GM23338 (cell line): ENCODE results near the gene NSD2.

Source experiments
- CREB1 ChIP-seq: fragments of 250-450 bp; sonication (Bioruptor Pico); IDR thresholded peaks from 2 replicates; pipeline ENCODE4 v1.5.0; 2020; ENCODE audit warnings: low read depth, mild to moderate bottlenecking, moderate library complexity
- CTCF ChIP-seq, 2 experiments: fragments of 200-600 bp in 1 of 2; sonication (generic) in 1 of 2; conservative IDR thresholded peaks; 2 replicates each; pipeline versions ENCODE4 v1.5.1 to v1.6.1; 2016 to 2017; ENCODE audit warnings: antibody characterized with exemption in 2 of 2, low read depth in 2 of 2, mild to moderate bottlenecking in 2 of 2, moderate library complexity in 1 of 2
- EZH2 ChIP-seq: fragments of 200-600 bp; sonication (generic); IDR thresholded peaks from one replicate; pipeline ENCODE4 v1.8.0; 2017; ENCODE audit warnings: antibody characterized with exemption, mild to moderate bottlenecking, low read depth; ENCODE audit not compliant: unreplicated experiment
- EZH2phosphoT487 ChIP-seq: fragments of 200-600 bp; sonication (generic); IDR thresholded peaks from one replicate; pipeline ENCODE4 v1.8.1; 2018; ENCODE audit warnings: antibody characterized with exemption; ENCODE audit not compliant: unreplicated experiment
- JUNB ChIP-seq: IDR thresholded peaks from one replicate; pipeline ENCODE4 v1.6.1; 2016; ENCODE audit warnings: antibody characterized with exemption; ENCODE audit not compliant: unreplicated experiment
- NANOG ChIP-seq: IDR thresholded peaks from 2 replicates; pipeline ENCODE4 v1.6.1; 2016; ENCODE audit warnings: antibody characterized with exemption, borderline replicate concordance
- POLR2AphosphoS5 ChIP-seq: IDR thresholded peaks from 2 replicates; pipeline ENCODE4 v1.6.1; 2016; ENCODE audit warnings: antibody characterized with exemption, low read depth
- REST ChIP-seq: IDR thresholded peaks from one replicate; pipeline ENCODE4 v1.6.1; 2018; ENCODE audit warnings: antibody characterized with exemption; ENCODE audit not compliant: unreplicated experiment
- STAT1 ChIP-seq: IDR thresholded peaks from one replicate; pipeline ENCODE4 v1.6.1; 2016; ENCODE audit warnings: antibody characterized with exemption; ENCODE audit not compliant: unreplicated experiment
- ZNF331 ChIP-seq: fragments of 250-450 bp; sonication (Bioruptor Pico); IDR thresholded peaks from 2 replicates; pipeline ENCODE4 v1.5.0; 2020; ENCODE audit warnings: low read depth, mild to moderate bottlenecking, moderate library complexity
- ZNF462 ChIP-seq: fragments of 250-450 bp; sonication (Bioruptor Pico); IDR thresholded peaks from 2 replicates; pipeline ENCODE4 v1.5.0; 2020; ENCODE audit warnings: mild to moderate bottlenecking, moderate library complexity
- TF ChIP-seq, protein P1 (sequence below): IDR thresholded peaks from 2 replicates; pipeline ENCODE4 v1.6.1; 2016; ENCODE audit warnings: antibody characterized with exemption

GRCh38 chr4:1967512-1968149 lies 96.4 kb downstream of the NSD2 start:
- TF ChIP-seq EZH2 = no peak
- TF ChIP-seq REST = no peak
- TF ChIP-seq CTCF (conservative IDR thresholded peaks at IDR 0.05; ENCODE audit: low read depth in 2 of 2) = no peak
- TF ChIP-seq POLR2AphosphoS5 = no peak
- no peak for TF ChIP-seq EZH2phosphoT487
- TF ChIP-seq ZNF331 = no peak
- TF ChIP-seq CREB1 (CRISPR knock-in tag) = no peak
- TF ChIP-seq, protein P1, sequence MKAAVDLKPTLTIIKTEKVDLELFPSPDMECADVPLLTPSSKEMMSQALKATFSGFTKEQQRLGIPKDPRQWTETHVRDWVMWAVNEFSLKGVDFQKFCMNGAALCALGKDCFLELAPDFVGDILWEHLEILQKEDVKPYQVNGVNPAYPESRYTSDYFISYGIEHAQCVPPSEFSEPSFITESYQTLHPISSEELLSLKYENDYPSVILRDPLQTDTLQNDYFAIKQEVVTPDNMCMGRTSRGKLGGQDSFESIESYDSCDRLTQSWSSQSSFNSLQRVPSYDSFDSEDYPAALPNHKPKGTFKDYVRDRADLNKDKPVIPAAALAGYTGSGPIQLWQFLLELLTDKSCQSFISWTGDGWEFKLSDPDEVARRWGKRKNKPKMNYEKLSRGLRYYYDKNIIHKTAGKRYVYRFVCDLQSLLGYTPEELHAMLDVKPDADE = no peak
- TF ChIP-seq ZNF462 = no peak
- no peak for TF ChIP-seq JUNB
- TF ChIP-seq STAT1 = no peak
- no peak for TF ChIP-seq NANOG
